IPS DF 19.7 (cell line): ENCODE results near the gene CUX1.

Experiments used
- DNase-seq: peaks from one replicate; pipeline ENCODE4 v3.0.0-alpha.2; 2013; ENCODE audit warnings: low read depth, low spot score

Gene CUX1

GRCh38 chr7:102232611-102233286 is 415.3 kb downstream of the CUX1 start:
- DNase-seq = no peak

- DNase-seq = no peak
These were observed 416.7 kb downstream of the CUX1 start for GRCh38 chr7:102234131-102234530.

GRCh38 chr7:102234801-102235550 is 417.6 kb downstream of the CUX1 start:
- DNase-seq = no peak

- no peak for DNase-seq
These were observed 418.7 kb downstream of the CUX1 start for GRCh38 chr7:102236102-102236501.

- DNase-seq = no peak
These were observed 419.3 kb downstream of the CUX1 start for GRCh38 chr7:102236592-102237287.

- DNase-seq = no peak
These were observed 421.9 kb downstream of the CUX1 start for GRCh38 chr7:102239206-102239820.

- DNase-seq = no peak
These were observed 424.0 kb downstream of the CUX1 start for GRCh38 chr7:102241431-102241830.

GRCh38 chr7:102244601-102245000 is 427.2 kb downstream of the CUX1 start:
- no peak for DNase-seq

- DNase-seq = no peak
These were observed 430.6 kb downstream of the CUX1 start for GRCh38 chr7:102248081-102248455.

- no peak for DNase-seq
These were observed 431.3 kb downstream of the CUX1 start for GRCh38 chr7:102248456-102249395.

- no peak for DNase-seq
These were observed 434.3 kb downstream of the CUX1 start for GRCh38 chr7:102251531-102252365.

GRCh38 chr7:102252366-102252982 is 435.0 kb downstream of the CUX1 start:
- no peak for DNase-seq

- no peak for DNase-seq
These were observed 435.9 kb downstream of the CUX1 start for GRCh38 chr7:102253066-102253972.

GRCh38 chr7:102253973-102254370 is 436.5 kb downstream of the CUX1 start:
- no peak for DNase-seq

- DNase-seq = no peak
These were observed 437.1 kb downstream of the CUX1 start for GRCh38 chr7:102254521-102254920.

GRCh38 chr7:102255501-102255900 is 438.1 kb downstream of the CUX1 start:
- no peak for DNase-seq

GRCh38 chr7:102255916-102256315 is 438.5 kb downstream of the CUX1 start:
- no peak for DNase-seq

- no peak for DNase-seq
These were observed 440.8 kb downstream of the CUX1 start for GRCh38 chr7:102258073-102258748.
